G401 (cell line): ENCODE results near the gene C19orf81. TPM values are rescaled to one million over a fixed set of nuclear protein-coding genes. Genes with fewer than 3 reads are reported as not detected.
"Not testable (repeated sequence)": the region's sequence is repeated elsewhere in the genome, so short reads cannot be mapped to it uniquely, and the experiment has no call there.

Source experiments
- DNase-seq: peaks from one replicate; pipeline ENCODE4 v3.0.0-alpha.2; 2015; ENCODE audit warnings: low spot score
- in situ Hi-C: cut with HindIII; loops from 2 replicates; pipeline ENCODE4 v1.10.0; 2016; ENCODE audit warnings: low sequenced_read_pairs, mixed read lengths
- total RNA-seq: library from RNA; depleted of rRNA; stranded (reverse); fragments of >200 nt; shearing (Covaris generic); gene quantifications from 2 replicates; pipeline ENCODE4 v1.2.3, GENCODE V29; 2014; rRNA removed

The C19orf81 gene
- 10.0 and 13.1 TPM in 2 replicates for total RNA-seq

DNA sequence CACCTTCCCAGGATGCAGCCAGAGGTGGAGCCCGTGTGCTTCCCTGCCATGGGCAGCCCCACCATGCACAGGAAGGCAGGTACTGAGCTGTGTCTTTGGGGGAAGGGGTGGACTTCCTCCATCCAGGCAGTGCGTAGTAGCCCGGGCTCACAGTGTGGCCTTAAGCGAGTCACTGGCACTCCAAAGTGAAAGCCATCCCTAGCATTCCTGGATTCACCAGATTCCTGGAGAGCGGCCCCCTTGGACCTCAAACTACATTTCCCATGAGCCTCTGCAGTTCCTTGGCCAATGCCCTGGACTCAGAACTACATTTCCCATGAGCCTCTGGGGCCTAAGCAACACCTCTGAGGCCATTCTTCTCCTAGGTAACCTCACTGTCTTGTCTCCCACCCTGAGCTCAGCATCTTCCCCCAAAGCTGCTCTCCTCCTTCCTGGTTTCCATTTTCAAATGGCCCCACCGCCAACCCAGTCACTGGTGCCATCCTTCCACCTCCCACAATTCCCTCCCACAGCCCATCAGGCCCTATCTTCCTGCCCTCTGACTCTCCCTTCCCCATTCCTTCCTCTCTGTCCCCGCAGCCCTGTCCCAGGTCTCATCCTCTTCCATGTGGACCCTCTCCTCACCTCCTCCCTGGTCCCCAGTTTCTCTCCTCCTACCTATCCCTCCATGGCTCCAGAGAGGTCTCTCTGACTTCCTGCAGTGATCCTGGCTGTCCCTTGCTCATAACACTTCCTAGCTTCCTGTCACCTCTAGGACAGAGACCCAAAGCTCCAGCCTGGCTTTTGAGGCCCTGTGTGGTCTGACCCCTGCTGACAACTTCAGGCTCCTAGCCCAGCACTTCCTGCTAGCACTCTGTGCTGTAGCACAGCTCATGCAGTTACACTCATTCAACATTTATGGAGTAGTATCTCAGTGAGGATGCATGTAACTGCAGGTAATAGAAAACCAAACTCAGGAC, at the start of gene C19orf81:
C19orf81 (plus strand) TSS at position 13 of the 959 bp plus-strand sequence; CDS start at position 13, 0 bp downstream.
- in situ Hi-C loops: no loop called here
- peak; percentile 69 for DNase-seq

GRCh38 chr19:50601407-50602088, 47.7 kb upstream of the C19orf81 start:
- in situ Hi-C loops: no loop called here
- no peak for DNase-seq

- DNase-seq: no peak
- in situ Hi-C loops: no loop called here
These were observed 47.2 kb upstream of the C19orf81 start for GRCh38 chr19:50602089-50602422.

DNA sequence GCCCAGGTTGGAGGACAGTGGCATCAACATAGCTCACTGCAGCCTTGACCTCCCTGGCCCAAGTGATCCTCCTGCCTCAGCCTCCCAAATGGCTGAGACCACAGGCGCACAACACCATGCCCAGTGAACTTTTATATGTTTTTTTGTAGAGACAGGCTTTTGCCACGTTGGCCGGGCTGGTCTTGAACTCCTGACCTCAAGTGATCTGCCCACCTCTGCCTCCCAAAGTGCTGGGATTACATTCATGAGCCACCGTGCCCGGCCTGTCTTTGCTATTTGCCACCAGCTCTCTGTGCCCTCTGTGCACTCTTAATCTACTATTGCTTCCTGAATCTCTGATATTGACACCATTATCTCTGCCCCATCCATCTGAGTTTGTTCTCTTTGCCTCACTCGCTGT, 46.7 kb upstream of the C19orf81 start:
- in situ Hi-C loops: no loop called here
- DNase-seq: no peak

- in situ Hi-C loops: no loop called here
These were observed 46.3 kb upstream of the C19orf81 start for GRCh38 chr19:50602935-50603334.

DNA sequence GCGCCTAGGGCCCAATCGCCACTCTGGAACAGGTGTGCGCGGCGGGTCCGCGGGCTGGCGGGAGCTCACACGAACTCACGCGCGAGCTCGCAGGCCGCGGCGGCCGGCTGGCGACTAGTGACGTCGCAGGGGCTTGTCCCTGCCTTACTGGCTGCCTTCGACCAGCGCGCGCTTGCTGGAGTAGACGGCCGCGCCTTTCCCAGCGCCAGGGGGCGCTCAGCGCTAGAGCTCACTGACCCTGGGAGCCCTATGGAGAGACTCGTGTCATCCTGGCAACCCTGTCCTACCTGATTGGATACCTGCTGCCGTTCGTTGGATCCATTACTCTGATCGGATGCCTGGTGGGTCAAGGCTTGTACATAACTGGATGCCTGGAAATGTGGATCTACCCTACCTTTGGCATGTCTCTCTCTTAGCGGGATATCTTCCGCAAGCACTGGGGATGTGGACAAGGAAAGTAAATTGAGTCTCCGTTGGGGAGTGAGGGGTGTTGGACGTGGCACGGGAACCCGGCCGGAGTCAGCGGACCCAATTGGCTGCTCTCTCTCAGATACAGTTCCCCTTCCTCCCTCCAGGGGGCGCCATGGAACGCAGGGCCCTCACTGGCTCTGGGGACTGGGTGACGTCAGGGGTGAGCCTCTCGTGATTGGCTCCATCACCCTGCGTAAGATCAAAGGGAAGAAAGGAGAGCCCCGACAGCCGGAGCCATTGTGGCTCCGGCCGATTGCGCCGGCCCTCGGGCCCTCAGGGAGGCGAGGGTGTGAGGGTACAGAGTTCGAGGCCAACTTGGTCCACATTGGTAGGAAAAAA, 44.8 kb upstream of the C19orf81 start:
- in situ Hi-C loops, DNase-seq: not testable (repeated sequence)

More at GRCh38 chr19:50602935-50603334, 46.3 kb upstream of the C19orf81 start:
- no peak for DNase-seq

DNA sequence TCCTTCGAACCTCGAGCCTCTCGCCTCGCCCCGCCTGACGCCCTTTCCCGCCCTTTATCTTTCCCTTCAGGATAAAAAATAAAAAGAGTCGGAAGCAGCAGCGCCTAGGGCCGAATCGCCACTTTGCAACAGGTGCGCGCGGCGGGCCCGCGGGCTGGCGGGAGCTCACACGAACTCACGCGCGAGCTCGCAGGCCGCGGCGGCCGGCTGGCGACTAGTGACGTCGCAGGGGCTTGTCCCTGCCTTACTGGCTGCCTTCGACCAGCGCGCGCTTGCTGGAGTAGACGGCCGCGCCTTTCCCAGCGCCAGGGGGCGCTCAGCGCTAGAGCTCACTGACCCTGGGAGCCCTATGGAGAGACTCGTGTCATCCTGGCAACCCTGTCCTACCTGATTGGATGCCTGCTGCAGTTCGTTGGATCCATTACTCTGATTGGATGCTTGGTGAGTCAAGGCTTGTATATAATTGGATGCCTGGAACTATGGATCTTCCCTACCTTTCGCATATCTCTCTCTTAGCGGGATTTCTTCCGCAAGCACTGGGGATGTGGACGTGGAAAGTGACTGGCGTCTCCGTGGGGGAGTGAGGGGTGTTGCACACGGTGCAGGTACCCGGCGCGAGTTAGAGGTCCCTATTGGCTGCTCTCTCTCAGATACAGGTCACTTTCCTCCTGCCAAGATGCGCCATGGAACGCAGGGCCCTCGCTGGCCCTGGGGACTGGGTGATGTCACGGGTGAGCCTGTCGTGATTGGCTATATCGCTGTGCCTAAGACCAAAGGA, 43.0 kb upstream of the C19orf81 start:
- peak; percentile 25 for DNase-seq
- in situ Hi-C loops: not testable (repeated sequence)

DNA sequence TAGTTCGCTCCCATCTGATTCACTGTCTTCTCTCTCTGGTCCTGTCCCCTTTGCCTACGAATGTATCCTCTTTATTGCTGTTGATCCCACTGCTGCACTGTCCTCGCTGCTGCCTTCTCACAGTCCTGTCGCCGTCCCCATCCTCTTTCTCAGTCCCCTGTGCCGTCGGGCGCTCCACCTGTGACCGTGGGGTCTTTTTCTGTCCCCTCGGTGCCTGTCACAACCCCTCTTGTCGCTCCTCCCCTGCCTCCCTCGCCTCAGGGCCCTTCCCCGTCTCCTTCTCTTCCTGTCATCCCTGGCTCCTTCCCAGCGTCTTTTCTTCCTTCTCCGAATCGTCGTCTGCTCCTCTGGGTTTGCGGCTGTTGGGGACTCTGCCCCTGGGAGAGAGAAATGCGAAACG, 41.9 kb upstream of the C19orf81 start:
- in situ Hi-C loops: no loop called here
- DNase-seq: no peak

- peak; percentile 99 for DNase-seq
- in situ Hi-C loops: no loop called here
These were observed 41.1 kb upstream of the C19orf81 start for GRCh38 chr19:50607874-50608785.

GRCh38 chr19:50612504-50613404, 36.5 kb upstream of the C19orf81 start:
- in situ Hi-C loops: not testable (repeated sequence)

GRCh38 chr19:50618379-50618778, 30.9 kb upstream of the C19orf81 start:
- DNase-seq, in situ Hi-C loops: not testable (repeated sequence)

More at GRCh38 chr19:50612504-50613404, 36.5 kb upstream of the C19orf81 start:
- not testable (repeated sequence) for DNase-seq

DNA sequence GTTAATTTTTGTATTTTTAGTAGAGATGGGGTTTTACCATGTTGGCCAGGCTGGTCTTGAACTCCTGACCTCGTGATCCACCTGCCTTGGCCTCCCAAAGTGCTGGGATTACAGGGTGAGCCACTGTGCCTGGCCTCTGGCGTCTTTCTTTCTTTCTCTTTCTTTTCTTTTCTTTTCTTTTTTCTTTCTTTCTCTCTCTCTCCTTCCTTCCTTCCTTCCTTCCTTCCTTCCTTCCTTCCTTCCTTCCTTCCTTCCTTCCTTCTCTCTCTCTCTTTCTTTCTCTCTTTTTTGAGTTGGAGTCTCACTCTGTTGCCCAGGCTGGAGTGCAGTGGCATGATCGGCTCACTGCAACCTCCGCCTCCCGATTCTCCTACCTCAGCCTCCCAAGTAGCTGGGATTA, 30.1 kb upstream of the C19orf81 start:
- in situ Hi-C loops, DNase-seq: not testable (repeated sequence)

DNA sequence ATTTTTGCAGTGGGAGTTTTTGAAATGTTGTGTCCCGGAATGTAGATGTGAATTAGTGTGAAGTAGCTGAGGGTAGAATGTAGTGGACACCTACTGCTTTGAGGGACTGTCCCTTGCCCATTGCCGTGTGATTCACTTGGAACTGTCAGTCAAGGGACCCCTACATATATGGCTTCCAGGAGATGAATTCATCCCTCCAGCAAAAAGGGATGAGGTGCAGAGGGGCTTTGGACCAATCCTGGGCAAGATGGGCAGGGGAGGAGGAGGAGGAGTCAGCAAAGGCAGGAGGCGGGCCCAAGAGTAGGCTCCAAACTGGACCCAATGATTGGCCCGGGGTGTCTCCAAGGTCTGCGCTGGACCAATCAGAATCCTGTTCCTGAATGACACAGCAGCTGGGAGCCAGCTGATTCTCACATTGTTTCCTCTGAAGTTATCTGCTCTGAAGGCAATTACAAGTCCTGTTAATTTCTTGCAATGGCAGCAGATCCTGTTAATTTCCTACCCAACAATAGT, 28.8 kb upstream of the C19orf81 start:
- in situ Hi-C loops, DNase-seq: not testable (repeated sequence)

DNA sequence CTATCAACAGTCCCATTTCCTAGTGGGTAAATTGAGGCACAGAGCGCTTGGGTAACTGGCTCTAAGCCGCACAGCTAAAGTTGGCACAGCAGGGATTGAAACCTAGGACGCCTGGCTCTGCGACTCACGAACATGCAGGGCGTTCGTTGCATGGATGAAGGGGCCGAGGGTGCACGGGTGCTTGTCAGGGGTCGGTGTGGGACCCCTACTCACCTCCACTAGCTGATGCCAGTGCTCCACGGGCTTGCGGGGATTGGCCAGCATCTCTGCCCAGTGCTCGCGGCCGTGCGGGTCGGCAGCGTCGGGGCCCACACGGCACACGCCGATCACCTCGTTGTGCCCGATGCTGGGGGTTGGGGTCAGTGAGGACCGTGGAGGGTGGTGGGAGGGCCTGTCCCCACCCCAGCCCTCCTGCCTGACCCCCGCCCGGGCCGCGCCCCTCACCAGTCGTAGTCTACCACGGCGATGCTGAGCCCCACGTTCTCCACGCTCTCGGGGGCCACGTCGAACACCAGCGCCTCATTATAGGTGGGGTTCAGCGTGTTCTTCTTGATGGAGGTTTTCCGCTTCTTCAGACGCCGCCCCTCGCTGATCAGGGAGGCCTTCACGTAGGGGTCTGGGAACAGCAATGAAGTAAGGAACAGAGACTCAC, 24.2 kb upstream of the C19orf81 start:
- in situ Hi-C loops: no loop called here
- DNase-seq: no peak

- in situ Hi-C loops: no loop called here
- no peak for DNase-seq
These were observed 23.2 kb upstream of the C19orf81 start for GRCh38 chr19:50626011-50626410.

DNA sequence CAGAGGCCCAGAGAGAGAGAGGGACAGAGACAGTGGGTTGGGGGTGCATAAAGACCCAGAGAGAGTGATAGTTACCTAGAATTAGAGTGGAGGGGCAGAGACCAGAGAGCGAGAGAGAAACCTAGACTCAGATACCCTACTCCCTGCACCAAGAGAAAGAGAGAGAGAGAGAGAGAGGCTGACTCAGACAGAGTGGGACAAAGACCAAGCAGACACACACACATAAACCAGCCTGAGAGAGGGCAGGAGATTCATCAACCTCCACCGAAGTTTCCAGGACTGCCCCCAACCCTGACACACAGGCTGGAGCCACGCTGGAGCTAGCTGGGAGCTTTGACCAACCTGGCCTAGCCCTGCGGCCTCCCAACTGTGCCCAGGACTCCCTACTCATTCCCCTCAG, 22.4 kb upstream of the C19orf81 start:
- in situ Hi-C loops: no loop called here
- no peak for DNase-seq
